GM12801 (cell line): ENCODE data around the gene ANXA1.

ENCODE experiments used
- TF ChIP-seq, protein P1 (sequence below): IDR thresholded peaks from one replicate; pipeline ENCODE4 v1.5.1; 2011; ENCODE audit warnings: control low read depth; ENCODE audit not compliant: insufficient read length; ENCODE audit errors: extremely low read depth

The ANXA1 gene

GRCh38 chr9:73183428-73183827, 31.8 kb downstream of the ANXA1 start:
- TF ChIP-seq, protein P1, sequence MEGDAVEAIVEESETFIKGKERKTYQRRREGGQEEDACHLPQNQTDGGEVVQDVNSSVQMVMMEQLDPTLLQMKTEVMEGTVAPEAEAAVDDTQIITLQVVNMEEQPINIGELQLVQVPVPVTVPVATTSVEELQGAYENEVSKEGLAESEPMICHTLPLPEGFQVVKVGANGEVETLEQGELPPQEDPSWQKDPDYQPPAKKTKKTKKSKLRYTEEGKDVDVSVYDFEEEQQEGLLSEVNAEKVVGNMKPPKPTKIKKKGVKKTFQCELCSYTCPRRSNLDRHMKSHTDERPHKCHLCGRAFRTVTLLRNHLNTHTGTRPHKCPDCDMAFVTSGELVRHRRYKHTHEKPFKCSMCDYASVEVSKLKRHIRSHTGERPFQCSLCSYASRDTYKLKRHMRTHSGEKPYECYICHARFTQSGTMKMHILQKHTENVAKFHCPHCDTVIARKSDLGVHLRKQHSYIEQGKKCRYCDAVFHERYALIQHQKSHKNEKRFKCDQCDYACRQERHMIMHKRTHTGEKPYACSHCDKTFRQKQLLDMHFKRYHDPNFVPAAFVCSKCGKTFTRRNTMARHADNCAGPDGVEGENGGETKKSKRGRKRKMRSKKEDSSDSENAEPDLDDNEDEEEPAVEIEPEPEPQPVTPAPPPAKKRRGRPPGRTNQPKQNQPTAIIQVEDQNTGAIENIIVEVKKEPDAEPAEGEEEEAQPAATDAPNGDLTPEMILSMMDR: no peak

GRCh38 chr9:73183917-73184861, 32.5 kb downstream of the ANXA1 start:
- TF ChIP-seq, protein P1: no peak

DNA sequence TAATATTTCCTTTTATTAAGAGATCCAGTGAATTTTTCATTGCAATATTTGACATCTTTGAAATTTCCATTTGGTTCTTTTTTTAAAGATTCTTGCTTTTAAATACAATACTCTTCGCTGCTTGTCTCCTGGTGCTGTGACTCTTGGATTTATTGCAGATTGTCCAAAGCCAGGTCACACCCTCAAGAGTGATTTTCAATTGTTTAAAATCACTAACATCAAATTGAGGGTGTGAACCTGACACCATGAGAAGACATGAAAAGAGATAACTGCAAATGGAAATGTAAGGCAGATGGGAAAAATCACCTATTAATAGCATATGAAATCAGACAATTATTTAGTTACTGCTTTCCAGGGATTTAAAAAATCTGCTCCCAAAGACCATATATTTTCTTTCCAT, 42.6 kb downstream of the ANXA1 start:
- TF ChIP-seq, protein P1: no peak

DNA sequence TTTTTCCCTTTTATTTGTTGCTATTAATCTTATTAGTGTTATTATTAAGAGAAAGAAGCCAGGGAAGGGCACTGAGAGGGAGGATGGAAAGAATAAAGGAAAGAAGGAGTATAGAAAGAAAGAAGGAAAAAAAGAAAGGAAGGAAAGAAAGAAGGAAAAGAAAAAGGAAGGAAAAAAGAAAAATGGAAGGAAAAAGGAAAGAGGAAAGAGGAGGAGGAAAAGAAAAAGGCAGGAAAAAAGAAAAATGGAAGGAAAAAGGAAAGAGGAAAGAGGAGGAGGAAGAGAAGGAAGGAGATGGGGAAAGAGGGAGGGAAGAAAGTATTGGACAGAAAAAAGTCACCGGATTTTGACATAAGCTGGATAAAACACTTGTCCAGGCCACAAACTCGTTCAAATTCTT, 47.8 kb downstream of the ANXA1 start:
- TF ChIP-seq, protein P1: no peak

DNA sequence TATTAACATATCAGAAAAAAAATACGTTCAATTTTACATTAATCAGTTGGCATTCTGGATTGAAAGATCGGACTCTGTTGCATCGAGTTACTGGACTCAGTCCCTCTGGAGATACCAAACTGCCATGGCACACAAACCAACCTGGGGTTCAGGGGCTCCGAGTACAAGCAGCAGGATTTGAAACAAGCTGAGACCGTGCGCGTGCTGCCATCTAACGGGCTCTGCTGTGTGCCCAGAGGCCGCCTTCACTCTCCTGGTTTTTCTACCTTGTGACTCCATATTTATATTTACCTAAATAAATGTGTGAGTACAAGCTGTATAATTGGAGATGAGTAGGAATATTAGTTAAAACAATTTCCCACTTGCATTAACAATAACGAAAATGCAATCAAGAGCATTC, 48.2 kb downstream of the ANXA1 start:
- TF ChIP-seq, protein P1: no peak

GRCh38 chr9:73200694-73201452, 49.2 kb downstream of the ANXA1 start:
- TF ChIP-seq, protein P1: no peak

DNA sequence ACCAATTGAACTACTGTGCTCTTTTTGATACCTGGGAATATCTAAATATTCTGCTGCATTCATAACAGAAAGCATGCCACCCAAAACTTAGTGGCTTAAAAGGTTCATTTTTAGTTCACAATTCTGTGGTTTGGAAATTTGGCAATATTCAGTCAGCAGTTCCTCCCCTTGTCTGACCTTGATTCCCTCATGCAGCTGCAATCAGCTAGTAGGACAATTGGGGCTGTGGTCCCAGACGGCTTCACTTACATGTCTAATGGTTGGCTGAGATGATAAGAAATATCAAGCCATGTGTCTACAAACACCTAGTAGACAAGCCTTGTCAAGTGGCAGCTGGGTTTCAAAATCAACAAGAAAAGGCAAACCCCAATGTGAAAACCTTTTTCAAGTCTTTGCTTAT, 51.3 kb downstream of the ANXA1 start:
- TF ChIP-seq, protein P1: no peak
